Left ventricle myocardium inferior (tissue), 1 donor: ENCODE results near the gene CCDC14. TPM values are rescaled to one million over a fixed set of nuclear protein-coding genes. Genes with fewer than 3 reads are reported as not detected.
A peak's percentile ranks its signal among the peaks of the same experiment; 100 is the strongest.
"Not testable (repeated sequence)": the region's sequence is repeated elsewhere in the genome, so short reads cannot be mapped to it uniquely, and the experiment has no call there.

Source experiments
- DNase-seq: peaks from one replicate; pipeline ENCODE4 v3.0.0-alpha.2; 2020
- H3K27ac ChIP-seq: fragments of 200-600 bp; replicated peaks from 2 replicates; pipeline ENCODE4 v1.8.0; 2021
- H3K27me3 ChIP-seq: fragments of 200-600 bp; 2 replicates; pipeline ENCODE4 v1.8.0; 2021; ENCODE audit warnings: low read depth
- H3K36me3 ChIP-seq: fragments of 200-600 bp; 2 replicates; pipeline ENCODE4 v1.8.0; 2021
- H3K4me1 ChIP-seq: fragments of 200-600 bp; 2 replicates; pipeline ENCODE4 v1.8.0; 2021
- H3K4me3 ChIP-seq: fragments of 200-600 bp; 2 replicates; pipeline ENCODE4 v1.8.0; 2021; ENCODE audit warnings: mild to moderate bottlenecking, moderate library complexity
- H3K9me3 ChIP-seq: fragments of 200-600 bp; replicated peaks from 2 replicates; pipeline ENCODE4 v1.8.0; 2021
- intact Hi-C: fragments of 100-400 bp; cut with micrococcal nuclease; formaldehyde crosslinking; loops from one replicate; pipeline ENCODE4 v1.11.0; 2022
- total RNA-seq: library from RNA; stranded (reverse); fragmentation: NEBNext Ultra II Directional; extraction: Animal tissue kit (Norgen Biotek cat#: 25700); gene quantifications from one replicate; pipeline ENCODE4 v1.2.1, GENCODE V29; 2021
- TF ChIP-seq, protein P1 (sequence below): fragments of 200-600 bp; IDR thresholded peaks from 2 replicates; pipeline ENCODE4 v1.8.0; 2021; ENCODE audit warnings: antibody characterized with exemption, mild to moderate bottlenecking, borderline replicate concordance
- donor health status: DM: no; HTN: yes; CAD: no; lungs with severe emphysema.

CCDC14 gene
- total RNA-seq, 1 donor from 2014 or later: 6.9 TPM

DNA sequence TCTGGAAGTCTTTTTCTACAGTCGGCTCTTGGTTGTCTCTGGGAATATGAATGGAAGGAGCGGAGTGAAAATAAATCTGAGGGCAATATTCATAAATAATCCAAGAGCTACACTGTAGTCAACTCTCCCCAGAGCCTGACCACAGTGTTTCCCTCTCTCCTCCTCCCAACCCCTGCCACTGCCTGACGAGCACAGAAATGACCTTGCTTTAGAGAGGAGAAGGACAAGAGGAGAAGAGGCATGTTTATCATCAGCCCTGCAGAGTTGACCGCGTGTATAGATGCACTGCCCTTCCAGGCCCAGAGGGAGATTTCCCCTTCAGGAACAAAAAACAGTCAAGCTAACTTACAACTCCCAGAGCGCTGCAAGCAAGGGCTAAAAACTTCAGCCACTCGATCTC lies 14.0 kb upstream of the CCDC14 start:
- H3K4me1 ChIP-seq, intact Hi-C loops, DNase-seq, H3K9me3 ChIP-seq, H3K4me3 ChIP-seq, H3K27me3 ChIP-seq, H3K36me3 ChIP-seq, H3K27ac ChIP-seq: not testable (repeated sequence)

DNA sequence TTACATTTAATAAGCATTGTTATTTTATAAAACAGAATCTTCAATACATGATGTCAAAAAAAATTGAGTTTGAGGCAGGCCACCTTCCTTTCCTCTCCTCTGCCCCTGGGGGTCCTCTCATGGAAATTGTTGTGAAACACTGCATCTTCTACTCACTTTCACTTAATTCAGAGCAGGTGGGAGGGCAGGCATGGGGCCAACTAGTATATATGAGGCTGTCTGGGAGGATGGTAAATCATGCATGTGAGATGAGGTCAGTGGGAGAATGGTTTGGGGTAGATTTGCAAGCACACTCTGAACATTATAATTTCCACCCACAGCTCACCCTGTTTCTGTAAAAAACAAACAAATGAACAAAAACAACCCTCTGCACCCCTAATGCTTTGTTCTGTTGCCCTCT lies 10.4 kb upstream of the CCDC14 start:
- Histone ChIP-seq H3K4me1 (no peaks in the 10 kb centered on the region), H3K4me3 (no peak overlapping the region), H3K27ac (no peak overlapping the region), H3K27me3 (peaks cover 29% of the 10 kb centered on the region), H3K36me3 (no peaks in the 10 kb centered on the region), H3K9me3 (no peaks in the 10 kb centered on the region)
- intact Hi-C loops: no loop called here
- TF ChIP-seq, protein P1, sequence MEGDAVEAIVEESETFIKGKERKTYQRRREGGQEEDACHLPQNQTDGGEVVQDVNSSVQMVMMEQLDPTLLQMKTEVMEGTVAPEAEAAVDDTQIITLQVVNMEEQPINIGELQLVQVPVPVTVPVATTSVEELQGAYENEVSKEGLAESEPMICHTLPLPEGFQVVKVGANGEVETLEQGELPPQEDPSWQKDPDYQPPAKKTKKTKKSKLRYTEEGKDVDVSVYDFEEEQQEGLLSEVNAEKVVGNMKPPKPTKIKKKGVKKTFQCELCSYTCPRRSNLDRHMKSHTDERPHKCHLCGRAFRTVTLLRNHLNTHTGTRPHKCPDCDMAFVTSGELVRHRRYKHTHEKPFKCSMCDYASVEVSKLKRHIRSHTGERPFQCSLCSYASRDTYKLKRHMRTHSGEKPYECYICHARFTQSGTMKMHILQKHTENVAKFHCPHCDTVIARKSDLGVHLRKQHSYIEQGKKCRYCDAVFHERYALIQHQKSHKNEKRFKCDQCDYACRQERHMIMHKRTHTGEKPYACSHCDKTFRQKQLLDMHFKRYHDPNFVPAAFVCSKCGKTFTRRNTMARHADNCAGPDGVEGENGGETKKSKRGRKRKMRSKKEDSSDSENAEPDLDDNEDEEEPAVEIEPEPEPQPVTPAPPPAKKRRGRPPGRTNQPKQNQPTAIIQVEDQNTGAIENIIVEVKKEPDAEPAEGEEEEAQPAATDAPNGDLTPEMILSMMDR: no peak
- no peak for DNase-seq

DNA sequence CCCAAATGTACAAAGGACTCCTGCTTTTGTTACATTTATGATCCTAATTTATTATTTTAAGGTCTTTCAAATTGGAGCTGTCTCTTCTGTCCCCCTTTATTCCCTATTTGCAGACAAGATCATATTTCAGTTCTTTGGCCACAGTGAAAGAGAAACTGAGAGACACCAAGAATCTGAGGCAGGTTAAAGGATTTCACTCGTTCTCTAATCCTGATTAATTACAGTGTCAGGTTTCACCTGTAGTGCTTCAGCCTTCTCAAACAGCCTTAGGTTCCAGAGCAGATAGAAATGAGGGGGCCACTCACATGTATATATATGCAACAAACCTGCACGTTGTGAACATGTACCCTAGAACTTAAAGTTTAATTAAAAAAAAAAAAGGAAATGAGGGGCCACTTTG lies 6.2 kb upstream of the CCDC14 start:
- H3K4me3 ChIP-seq, H3K9me3 ChIP-seq, H3K27ac ChIP-seq, intact Hi-C loops, DNase-seq, H3K36me3 ChIP-seq, H3K4me1 ChIP-seq: not testable (repeated sequence)
- H3K27me3 ChIP-seq: peaks cover 32% of the 10 kb centered on the region

DNA sequence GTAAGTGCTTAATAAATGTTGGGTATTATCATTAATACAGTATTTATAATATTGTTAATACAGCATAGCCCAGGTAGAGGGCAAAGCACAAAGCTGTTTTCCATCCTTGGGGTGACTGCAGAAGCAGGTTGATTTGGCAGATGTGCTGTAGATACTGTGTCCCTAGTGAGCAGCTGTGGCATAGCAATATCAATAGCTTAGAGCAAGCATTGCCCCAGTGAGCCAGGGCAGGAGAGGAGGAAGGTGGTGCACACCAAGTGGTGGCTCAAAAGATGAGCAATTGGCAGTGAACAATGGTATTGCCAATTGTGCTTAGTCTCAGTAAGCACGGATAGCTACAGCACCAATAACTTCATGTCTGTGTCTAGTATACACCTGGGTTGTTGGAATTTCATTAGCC lies 5.8 kb upstream of the CCDC14 start:
- intact Hi-C loops, H3K27ac ChIP-seq: not testable (repeated sequence)

DNA sequence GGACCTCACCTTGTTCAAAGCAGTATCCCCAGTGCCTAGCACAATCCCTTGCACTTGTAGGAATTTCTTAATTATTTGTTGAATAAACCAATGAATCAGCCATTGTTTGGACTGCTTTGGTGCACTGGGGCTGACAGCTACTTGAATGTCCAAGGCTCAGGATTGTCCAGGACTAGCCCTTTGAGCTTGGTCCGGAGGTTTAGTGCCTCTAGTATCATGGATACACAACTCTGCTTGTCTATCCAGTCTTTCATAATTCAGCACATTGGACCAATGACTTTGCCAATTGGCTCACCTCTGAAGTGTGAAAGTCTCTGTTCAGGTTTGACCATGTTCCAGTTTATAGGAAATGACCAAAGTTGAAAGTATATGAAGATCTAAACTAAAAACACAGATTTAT lies 3.8 kb upstream of the CCDC14 start:
- DNase-seq, H3K9me3 ChIP-seq, H3K27ac ChIP-seq, intact Hi-C loops, H3K36me3 ChIP-seq, H3K4me3 ChIP-seq: not testable (repeated sequence)
- Histone ChIP-seq H3K4me1 (peaks cover 13% of the 10 kb centered on the region), H3K27me3 (peaks cover 23% of the 10 kb centered on the region)

More for the DNA sequence above, 5.8 kb upstream of the CCDC14 start:
- H3K9me3 ChIP-seq, H3K36me3 ChIP-seq, H3K4me1 ChIP-seq, H3K4me3 ChIP-seq, DNase-seq: not testable (repeated sequence)
- peaks cover 32% of the 10 kb centered on the region for H3K27me3 ChIP-seq

DNA sequence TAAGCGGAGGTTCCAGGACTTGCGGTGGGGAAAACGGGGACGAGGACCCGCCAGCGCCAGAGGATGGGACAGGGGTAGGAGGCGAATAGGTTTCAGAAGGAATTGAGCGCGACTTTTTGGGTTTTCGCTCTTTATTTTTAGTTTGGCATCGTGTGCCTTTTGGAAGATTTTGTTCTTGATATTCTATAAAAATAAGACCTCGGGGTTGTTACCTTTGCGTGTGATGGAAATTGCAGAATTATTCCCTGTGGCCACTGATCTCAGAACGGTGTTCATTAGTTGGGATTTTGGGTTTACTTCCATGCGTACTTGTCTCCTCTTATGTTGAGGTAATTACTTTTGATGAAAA lies 453 bp upstream of the CCDC14 start:
- intact Hi-C loops: no loop called here
- Histone ChIP-seq H3K27me3 (peaks cover 3% of the 10 kb centered on the region), H3K4me1 (peaks cover 13% of the 10 kb centered on the region), H3K27ac (peak overlapping the region; percentile 84), H3K9me3 (no peaks in the 10 kb centered on the region), H3K4me3 (peak overlapping the region; percentile 87), H3K36me3 (no peaks in the 10 kb centered on the region)
- TF ChIP-seq, protein P1: no peak
- no peak for DNase-seq

DNA sequence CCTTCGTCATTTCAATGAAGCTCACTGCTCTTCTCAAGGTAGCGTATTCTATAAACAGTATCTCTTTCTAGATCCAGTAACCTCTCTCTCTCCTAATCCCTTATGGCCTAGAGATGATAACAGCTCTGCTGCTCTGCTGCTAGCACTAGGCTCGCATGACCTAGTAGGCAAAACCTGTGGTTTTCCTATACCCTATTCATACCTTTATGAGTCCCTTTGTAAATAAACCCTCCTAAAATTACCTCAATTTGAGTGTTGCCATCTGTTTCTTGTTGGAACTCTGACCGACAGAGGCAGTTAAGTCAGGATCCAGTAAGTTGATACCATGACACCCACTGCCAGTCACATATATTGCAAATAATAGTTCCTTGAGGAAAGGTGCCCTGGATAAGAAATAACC lies 7.3 kb downstream of the CCDC14 start:
- intact Hi-C loops: no loop called here
- peaks cover 51% of the 10 kb centered on the region for H3K36me3 ChIP-seq

More for the DNA sequence above, 7.3 kb downstream of the CCDC14 start:
- Histone ChIP-seq H3K27ac (no peak overlapping the region), H3K27me3 (no peaks in the 10 kb centered on the region), H3K4me1 (no peaks in the 10 kb centered on the region), H3K9me3 (no peaks in the 10 kb centered on the region), H3K4me3 (no peak overlapping the region)
- DNase-seq: no peak
- TF ChIP-seq, protein P1: no peak
